GM19324 (cell line): Measurements from ENCODE around the gene RAPGEF1.

Experiments
- ATAC-seq: cut with Tn5 transposase; IDR thresholded peaks from one replicate; pipeline ENCODE4 v1.9.1; 2021; ENCODE audit warnings: mild to moderate bottlenecking, moderate library complexity; ENCODE audit not compliant: unreplicated experiment, low FRiP score

RAPGEF1 gene

DNA sequence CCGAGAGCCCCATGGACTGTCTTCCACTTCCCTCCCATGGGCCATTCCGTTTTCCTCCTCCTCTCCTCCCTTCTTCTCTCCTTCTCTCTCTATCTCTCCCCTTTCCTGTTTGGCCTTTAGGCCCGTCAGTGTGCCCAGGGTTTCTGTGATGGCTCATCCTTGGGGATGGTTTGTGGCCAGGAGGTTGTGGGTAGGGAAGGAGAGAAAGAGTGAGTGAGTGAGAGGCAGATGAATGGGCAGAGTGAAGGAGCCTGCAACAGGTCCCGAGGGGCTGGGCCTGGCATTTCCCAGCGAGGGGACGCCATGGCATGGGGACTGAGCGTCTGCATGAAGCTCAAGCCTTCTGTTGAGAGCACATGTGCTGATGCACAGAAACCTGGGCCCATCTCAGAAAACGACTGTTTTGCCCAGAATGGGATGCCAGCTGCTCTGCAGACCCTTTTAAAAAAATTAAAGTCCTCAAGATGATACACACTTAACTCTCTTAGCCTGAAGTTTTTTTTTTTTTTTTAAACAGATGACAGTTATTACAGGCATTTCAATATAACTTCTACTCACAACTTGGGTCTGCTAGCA lies 125.4 kb downstream of the RAPGEF1 start:
- no peak for ATAC-seq

DNA sequence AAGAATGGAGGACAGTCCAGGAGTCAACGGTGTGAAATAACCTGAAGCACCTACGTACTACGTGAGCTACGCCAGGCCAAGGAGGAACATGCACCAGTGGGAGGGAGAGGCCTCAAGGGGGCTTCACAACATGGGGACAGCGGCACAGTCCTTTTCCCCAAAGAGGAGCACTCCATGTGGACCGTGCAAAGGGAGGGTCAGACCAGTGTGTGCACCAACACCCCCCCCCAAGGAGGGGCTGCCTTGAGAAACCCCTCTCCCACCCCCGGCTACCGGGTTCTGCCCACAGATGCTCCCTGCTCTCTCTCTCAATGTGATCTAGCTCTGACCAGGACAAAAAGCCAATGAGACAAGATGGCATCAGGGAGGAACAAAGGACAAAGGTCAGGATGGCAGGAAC lies 126.0 kb downstream of the RAPGEF1 start:
- no peak for ATAC-seq

DNA sequence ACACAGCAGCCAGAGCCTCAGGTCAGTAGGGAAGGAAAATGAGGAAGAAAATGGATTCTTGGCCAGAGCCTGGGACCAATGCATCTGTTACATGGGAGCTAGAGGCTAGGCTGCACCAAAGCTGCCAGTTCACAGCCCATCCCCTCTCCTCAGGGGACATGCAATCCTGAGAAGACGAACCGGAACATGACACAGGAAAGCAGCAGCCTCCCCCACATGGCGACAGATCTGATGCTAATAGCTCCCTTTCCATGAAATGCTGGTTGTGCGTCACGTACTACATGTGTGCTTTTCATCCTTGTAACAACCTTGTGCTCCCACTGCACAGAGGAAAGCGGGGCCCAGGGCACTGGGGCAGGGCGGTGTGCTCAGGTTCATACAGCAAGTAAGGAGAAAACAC lies 127.0 kb downstream of the RAPGEF1 start:
- ATAC-seq, result no peak

DNA sequence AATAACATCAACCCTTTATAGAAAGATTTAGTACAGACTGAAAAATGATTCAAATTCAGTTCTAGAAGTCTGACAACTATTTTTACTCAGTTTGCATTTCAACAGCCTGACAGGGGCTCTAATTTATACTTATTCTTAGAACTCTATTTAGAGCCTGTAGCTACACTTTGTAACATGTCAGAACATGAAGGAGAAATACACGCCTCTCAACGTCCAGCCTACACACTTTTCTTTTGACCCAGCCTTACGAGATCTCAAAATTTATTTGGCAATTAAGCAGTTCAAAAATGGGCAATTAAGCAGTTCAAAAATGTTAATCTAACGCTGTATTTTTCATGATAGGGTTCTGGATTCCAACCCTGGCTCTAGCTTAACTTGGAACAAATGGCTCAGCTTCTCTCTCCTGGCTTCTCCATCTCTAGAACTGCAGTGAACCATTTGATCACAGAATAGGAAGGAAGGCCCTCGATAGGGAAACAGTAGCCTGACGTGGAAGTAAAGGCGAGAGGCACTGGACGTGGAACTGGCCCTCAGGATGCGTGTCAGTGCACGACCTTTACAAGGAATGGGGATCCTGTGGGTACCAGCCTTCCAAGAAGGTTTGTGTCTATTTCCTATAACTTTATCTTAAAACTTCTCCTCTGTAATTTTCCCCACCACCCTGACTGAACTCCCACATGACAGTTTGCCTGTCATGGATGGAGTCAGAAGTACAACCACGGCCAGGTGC lies 128.1 kb downstream of the RAPGEF1 start:
- no peak for ATAC-seq

DNA sequence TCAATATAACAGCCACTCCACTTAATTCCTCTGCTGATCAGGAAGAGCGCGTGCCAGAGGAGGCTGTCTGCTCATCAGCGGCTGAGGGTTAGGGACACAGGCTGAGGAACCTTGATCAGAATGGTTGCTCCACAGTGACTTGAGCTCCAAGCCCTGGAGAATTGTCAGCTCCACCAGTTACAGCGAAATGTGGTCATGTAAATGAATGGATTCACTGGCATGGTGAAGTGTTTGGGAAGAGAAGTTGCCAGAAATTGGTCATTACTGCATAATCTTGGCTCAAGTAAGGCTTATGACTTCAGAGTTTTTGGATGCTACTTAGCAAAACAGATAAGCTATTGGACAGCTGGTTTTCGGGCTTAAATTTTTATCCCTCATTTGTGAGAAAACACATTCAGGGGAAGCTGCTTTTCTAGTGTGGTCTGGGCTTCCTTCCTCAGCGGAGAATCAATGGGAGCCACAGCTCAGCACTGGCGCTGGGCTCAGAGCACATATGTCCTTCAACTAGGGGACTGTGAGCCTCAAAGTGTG lies 129.6 kb downstream of the RAPGEF1 start:
- no peak for ATAC-seq

DNA sequence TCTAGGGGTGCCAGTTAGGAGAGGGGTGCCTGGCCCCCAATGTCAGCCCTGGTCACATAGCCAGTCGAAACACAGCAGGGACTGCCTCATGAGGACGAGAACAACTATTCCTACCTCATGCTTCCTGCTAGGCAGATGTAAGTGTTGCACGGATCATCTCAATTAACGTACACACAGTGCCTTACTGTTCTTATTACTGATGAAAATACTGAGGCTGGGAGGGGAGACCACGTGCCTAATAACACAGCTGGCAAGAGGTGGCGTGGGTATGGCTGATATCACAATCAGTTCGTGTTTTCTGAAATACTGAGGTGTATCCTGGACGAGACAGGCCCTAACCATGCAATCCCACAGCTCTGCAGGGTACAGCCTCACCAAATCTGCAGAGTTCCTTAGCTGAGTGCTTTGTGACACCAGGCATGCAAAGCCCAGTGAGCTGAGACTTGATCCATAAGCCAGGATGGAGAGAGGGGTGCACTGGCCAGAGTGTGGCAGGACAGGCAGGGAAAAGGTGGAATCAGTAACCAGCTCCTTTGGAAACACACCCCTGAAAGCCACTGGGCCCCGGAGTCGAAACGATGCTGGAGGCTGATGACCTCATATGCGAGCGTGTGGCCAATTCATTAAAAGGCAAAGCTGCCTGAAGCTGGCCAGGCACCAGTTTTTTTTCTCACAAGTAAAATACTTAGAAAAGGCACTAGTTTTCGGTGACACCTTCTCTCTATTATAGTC lies 130.6 kb downstream of the RAPGEF1 start:
- no peak for ATAC-seq

DNA sequence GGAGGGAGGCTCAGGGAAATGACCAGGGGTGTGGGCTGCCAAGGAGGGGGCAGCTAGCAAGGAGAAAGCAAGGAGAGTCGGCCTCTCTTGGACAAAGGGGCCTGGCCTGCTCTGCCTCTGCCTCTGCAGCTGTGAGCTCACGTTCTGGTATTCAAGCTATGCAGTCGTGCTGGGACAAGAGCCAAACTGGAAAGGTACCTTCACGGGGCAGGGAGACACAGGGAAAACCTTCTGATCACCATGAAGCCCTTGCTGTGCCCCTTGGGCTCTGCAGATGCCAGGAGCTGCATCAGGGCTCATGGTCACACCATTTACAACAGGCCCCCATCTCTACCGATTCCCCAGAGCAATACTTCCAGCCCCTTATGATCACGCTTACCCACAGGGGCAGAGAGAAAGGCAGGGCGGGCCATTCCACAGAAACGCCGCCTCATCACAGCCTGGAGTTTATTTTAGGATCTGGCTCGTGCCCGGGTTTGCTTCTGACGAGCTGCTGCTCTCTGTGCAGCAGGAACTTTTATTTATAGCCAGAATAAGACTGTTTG lies 131.3 kb downstream of the RAPGEF1 start:
- no peak for ATAC-seq

DNA sequence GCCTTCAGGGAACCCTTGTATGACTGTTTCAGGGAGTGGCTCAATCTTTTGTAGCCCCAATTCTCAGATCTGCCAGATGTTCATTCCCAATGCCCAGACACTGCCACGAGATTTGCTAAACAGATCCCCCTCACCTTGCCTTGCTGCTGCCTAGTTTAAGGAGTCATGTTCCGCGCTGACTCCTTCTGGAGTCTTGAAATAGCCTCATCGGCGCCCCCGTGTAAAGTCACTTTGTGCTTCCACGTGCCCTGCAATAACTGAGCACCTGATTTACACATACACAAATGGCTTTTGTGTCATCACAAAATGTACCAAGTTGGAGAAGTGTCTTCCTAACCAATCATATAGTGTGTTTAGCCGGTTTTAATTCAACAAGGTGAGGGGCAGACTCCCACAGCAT lies 132.3 kb downstream of the RAPGEF1 start:
- no peak for ATAC-seq

DNA sequence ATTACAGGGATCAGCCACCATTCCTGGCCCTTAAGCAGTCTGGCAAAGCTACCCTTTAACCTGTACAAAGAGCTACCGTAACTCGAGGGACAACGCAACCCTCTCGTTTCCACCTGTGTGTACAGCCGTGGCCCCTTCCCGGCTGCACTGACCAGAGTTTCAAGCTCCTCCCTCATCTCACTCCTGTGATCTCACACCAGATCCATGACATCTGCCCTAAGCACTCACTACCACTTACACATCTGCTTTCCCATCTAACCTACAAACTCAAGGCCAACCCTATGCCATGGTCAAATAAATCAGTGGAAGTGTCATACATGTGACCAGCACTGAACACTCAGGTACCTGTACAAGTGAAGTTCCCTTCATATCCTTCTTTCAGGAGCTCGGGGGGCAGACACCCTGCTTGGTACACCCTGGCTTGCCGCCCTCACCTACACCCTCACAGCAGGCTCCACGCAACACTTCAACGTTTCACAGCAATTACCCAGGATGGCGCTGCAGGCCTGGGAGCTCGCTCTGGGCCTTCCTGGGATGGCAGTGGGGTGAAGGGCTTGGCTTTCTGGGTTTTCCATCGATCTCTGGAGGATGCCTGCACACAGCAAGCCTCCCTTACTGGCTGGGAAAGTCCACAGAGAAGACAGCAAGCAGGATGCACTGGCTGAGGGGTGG lies 132.8 kb downstream of the RAPGEF1 start:
- no peak for ATAC-seq

DNA sequence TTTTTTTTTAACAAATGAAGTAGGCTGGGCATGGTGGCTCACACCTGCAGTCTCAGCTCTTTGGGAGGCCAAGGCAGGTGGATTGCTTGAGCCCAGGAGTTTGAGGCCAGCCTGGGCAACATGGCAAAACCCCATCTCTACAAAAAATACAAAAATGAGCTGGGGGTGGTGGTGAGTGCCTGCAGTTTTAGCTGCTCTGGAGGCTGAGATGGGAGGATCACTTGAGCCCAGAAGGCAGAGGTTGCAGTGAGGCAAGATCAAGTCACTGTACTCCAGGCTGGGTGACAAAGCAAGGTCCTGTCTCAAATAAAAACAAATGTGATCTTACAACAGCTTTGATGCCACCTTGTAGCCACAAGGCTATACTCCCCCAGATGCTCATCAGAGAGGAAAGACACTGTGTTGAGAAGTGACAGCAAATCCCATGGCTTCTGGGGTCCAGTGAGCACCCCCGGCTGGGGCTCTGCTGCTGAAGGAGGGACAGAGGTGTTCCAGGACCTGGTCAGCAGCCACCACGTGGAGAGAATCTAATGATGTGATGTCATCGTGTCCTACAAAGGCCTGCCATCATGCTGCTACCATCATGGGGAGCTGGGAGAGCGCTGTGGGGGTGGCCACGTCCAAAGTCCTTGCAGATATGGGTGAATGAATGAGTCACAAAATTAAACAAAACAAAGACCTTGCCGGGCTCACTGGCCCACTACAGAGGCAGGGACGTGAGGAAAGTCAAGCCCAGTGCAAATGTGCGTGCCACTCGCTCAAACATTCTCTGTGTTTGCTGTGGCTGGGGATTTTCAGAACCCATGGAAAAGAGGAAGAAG lies 133.9 kb downstream of the RAPGEF1 start:
- no peak for ATAC-seq

DNA sequence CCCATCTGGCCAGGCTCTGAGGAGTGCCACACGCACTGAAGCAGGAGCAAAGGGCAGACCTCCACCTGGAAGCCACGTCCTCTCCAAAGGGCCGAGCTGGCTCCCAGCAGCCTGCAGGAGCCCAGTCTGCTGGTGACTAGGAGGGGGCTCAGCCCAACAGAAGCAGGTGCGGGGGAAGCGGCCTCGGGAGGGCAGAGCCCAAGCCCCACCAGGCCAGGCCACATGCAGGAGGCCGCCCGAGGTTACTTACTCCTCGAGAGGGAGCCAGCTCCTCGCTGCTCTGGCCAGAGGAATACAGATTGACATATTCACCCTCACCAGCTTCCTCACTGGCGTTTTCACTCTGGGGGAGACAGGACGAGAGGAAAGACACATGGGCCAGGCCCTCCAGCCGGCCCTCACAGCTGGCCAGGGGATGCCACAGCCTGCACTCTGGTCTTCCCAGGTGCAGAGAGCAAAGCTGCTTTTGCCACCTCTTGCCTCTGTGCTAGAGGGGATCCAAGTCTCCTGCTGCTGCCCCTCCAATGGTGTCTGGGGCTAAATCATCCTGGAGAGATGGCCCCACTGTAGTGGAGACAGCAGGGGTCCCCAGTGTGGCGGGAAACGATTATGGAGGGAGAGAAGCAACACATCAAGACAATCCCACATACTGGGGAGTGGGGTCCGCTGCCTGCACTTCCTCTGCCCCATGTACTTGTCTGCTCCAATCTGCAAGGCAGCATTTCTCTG lies 136.0 kb downstream of the RAPGEF1 start:
- no peak for ATAC-seq

DNA sequence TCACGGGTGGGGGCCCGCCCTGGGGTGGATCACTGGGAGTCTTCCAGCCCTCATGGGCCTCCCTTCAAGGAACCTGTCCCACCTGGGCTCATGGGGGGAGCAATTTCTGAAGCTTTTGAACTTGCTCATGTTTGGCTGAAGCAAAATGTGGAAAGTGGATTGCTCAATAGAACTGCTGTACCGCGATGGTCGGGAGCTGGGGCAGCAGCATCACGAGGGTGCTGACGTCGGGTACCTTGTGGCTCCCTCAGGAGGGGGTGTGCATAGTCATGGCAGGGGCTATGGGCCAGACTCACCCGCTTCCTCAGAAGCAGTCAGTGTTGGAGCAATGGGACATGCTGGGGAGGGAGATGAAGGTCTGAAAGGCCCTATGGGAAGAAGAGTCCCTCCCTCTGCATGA lies 136.7 kb downstream of the RAPGEF1 start:
- no peak for ATAC-seq

DNA sequence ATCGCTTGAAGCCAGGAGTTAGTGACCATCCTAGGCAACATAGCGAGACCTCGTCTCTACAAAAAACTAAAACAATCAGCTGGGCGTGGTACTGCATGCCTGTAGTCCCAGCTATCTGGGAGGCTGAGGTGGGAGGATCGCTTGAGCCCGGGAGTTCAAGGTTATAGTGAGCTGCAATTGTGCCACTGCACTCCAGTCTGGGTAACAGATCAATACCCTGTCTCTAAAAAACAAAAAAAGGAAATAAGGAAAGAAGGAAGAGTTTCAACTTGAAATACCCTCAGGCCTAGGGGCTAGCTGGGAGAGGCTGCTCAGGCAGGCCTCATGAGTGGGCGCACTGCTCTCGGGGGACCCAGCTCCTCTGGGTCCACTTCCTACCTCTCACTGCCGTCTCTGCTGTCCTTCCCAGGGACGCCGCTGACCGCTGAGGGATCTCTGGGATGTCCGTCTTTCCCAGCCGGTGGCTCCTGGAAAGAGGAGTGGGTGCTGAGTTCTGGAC lies 138.1 kb downstream of the RAPGEF1 start:
- ATAC-seq, result no peak

DNA sequence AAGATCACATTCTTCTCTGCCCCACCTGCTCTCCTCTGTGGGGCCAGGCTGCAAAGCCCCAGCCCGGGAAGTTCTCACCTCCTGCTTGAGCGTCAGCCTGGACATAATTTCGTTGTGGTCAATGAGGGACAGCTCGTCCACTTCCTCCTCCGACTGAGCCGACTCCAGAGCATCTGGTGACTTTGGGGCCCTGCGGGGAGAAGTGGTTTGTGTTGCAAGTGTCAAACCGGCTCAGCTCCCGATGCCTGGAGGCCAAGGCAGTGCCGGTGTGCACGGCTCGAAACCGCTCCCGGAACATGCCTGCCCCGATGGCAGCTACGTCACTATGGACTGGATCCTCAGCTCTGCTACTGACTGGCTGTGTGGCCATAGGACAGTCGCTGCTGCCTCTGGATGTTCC lies 141.8 kb downstream of the RAPGEF1 start:
- no peak for ATAC-seq

DNA sequence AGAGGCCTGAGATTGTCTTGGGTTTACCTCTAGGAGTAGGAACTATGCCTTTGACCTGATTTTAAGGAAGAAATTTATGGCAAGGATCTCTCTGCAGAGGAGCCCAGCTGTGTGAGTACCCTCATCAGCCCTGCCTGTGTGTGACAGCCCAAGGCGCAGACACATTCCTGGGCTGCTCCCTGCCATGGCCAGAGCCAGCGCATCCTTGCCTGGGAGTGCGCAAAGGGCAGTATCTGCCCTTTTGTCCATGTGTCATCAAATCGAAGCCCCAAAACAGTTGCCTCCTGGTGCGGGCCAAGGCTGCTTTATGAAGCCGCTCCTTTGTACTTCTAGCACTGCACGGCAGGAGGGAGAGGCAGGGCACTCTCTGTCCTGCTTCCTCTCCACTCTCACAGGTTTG lies 142.6 kb downstream of the RAPGEF1 start:
- ATAC-seq, result no peak

DNA sequence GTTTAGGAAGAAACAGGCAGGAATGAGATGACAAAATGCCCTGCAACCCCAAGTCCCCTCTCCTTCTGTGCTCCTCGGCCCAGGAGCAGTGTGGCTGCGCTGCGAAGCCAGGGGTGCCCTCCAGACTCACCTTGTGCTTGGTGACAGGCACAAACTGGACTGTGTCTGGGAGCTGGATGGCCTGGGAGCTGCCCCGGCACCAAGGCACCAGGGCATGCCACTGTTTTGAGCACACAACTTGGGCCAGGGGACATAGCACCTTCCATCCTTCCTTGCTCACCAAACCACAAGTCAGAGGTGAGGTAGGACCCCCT lies 143.5 kb downstream of the RAPGEF1 start:
- no peak for ATAC-seq

DNA sequence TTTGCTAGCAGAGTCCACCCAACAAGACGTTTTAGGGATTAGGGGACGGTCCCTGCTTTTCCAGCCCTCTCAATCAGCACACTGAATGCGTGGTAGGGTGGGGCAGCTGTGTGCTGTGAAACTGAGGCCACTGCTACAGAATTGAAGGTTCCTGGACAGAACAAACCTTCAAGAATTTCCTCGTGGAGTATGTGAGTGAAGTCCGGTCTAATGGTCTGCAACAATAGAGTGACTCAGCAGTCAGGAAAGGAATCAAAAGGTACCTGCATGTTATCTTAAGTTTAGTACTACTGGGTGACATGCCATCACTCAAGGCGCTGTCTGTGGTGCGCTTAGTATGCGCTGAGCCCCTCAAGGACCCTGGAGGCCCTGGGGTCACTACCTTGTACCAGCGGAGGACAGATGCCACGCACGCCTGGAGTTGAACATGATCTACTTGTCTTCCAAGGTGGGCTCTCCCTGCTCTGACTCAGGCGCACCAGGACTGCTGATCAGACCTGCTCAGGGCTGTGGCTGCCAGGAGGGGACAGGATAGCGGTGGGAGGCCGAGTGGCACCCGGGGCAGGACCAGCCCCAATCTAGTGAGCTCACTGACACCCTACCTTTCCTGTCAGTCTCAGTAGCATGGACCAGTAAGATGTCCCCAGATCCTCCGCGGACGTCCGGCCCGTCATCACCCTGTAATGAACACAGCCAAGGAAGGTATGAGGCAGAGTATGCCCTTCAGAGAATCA lies 144.0 kb downstream of the RAPGEF1 start:
- ATAC-seq, result no peak

DNA sequence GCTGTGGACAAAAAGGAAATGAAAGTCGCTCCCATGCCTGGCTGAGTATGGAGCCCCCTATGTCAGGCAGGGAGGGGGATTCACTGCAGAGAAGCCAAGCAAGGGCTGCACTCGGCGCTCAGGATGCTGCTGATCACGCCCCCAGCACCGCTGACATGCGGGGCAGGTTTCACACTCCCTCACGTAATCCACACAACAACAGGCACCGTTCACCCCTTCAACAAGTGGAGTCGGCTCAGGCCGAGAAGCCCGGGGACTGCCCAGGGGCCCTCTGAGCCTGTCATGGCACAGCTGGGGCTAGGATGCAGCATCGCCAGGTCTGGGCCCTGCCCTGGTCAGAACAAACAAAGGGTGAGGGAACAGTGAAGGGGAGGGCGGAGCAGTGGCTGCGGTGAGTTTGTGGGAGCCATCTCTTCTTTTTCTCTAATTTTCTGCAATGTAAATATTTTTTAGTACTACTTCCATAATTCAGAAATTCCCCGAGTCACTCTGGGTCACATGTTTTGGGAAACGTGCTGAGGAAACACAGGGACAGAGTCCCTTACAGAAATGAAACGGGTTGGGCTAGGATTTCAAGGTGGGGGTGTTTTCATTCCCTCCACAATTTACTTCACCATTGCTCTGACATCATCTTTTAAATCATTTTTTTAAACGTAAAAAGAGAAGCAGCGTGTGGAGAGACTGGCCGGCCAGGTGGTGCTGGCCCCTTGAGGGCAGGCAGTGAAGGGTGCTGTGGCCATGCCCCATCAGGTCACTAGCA lies 144.8 kb downstream of the RAPGEF1 start:
- no peak for ATAC-seq
